GM08714 (cell line): ENCODE results near the gene LRRC8D.

ENCODE experiments used
- H3K4me3 ChIP-seq: fragments of 200-500 bp; sonication (Bioruptor generic); 2 replicates; pipeline ENCODE4 v1.5.1; 2014; ENCODE audit warnings: mild to moderate bottlenecking, low read length, inconsistent platforms
- ZNF274 ChIP-seq: IDR thresholded peaks from 2 replicates; pipeline ENCODE4 v1.6.1; 2012; ENCODE audit warnings: mild to moderate bottlenecking, low read depth, low read length

Gene LRRC8D

DNA sequence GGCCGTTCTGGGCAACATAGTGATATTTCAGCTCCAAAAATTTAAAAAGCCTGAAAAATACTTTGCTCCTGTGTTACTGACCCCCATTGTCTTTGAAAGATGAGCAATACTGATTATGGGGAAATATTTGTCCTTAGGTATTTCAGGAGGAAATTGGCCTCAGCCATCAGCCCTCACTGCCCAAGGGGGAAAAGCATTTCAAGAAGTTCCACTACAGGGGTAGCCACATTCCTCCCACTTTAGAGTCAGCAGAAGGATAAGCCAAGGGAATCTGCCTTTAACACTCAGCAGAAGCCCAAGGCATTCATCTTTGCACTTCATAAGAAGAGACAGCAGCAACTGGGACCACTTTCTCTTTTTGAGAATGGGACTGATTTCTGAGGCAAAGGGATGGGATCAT lies 133.6 kb downstream of the LRRC8D start:
- no peak for TF ChIP-seq ZNF274
- no peak overlapping the region for H3K4me3 ChIP-seq

DNA sequence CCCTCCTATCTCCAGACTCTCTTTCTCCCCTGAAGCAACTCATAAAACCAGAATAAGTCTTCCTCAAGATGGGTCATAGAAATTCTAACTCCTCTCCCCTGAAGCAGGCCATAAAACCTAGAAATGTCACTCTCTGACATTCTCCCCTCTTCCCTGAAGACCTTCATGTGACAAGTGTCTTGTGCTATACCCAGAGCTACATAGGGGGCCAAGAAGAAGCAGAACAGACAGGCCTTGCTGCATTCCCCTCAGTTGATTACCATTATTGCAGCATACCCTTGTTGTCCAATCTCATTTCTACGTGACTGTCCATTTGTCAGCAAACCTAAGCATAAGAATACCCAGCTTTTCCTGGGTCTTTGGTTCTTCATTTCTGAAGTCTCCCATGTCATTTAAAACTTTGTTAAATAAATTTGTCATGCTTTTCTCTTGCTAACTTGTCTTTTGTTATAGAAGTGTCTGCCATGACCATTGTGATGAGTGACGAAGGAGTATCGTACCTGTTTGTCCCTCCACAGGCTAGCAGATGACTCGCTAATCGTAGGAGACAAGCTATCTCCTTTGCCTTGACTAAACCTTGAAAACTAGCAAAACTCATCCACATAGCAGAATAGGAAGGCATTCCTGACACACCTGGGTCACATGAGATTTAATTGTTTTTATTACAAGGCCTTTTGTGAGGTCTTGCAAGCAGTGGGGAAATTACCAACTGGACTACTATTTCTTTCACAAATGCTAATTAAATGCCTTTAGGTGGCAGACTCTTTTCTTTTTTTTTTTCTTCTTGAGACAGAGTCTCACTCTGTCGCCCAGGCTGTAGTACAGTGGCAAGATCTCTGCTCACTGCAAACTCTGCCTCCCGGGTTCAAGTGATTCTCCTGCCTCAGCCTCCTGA lies 134.7 kb downstream of the LRRC8D start:
- no peak overlapping the region for H3K4me3 ChIP-seq
- no peak for TF ChIP-seq ZNF274

DNA sequence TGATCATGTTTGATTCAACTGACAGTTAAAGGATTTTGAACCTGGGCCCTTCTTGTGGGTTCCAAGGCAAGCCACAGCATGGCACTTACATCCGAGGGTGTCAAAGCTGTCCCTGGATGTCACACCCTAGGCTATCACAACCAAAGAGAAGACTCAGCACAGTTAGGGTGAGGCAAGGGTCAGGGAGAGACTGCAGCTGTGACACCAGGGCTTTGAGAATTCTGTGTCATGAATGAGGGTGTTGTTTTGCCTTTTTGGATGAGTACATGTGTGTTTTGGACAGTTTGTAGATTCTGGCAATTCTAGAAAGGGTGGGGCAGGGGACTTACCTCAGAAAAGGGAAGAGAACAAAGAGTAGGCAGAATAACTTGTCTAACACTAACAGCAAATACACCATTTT lies 136.3 kb downstream of the LRRC8D start:
- no peak for TF ChIP-seq ZNF274
- no peak overlapping the region for H3K4me3 ChIP-seq

GRCh38 chr1:89958851-89959654 lies 138.2 kb downstream of the LRRC8D start:
- TF ChIP-seq ZNF274, result no peak
- H3K4me3 ChIP-seq, result no peak overlapping the region

- no peak for TF ChIP-seq ZNF274
Observed at GRCh38 chr1:89959719-89960118, 138.9 kb downstream of the LRRC8D start.

GRCh38 chr1:89962024-89962741 lies 141.4 kb downstream of the LRRC8D start:
- TF ChIP-seq ZNF274, result no peak
- no peak overlapping the region for H3K4me3 ChIP-seq

More at GRCh38 chr1:89959719-89960118, 138.9 kb downstream of the LRRC8D start:
- no peak overlapping the region for H3K4me3 ChIP-seq

DNA sequence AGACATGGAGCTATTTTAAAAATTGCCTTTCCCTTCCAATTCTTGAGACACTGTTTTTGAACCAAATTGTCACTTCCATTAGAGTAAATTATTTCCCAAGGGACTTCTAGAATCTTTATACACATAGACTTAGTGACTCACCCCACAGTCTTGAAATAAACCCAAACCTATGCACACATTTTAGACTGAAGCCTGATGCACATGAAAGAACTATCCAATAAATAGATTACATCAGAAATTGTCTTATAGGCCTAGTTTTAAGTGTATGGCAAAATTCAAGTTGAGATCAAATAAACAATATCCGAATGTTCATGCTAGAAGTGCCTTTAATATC lies 141.9 kb downstream of the LRRC8D start:
- H3K4me3 ChIP-seq, result no peak overlapping the region
- TF ChIP-seq ZNF274, result no peak

- H3K4me3 ChIP-seq, result no peak overlapping the region
- TF ChIP-seq ZNF274, result no peak
Observed at GRCh38 chr1:89965193-89965768, 144.4 kb downstream of the LRRC8D start.

- H3K4me3 ChIP-seq, result no peak overlapping the region
- TF ChIP-seq ZNF274, result no peak
Observed at GRCh38 chr1:89966656-89967055, 145.8 kb downstream of the LRRC8D start.

- H3K4me3 ChIP-seq, result no peak overlapping the region
Observed at GRCh38 chr1:89971600-89971999, 150.8 kb downstream of the LRRC8D start.

DNA sequence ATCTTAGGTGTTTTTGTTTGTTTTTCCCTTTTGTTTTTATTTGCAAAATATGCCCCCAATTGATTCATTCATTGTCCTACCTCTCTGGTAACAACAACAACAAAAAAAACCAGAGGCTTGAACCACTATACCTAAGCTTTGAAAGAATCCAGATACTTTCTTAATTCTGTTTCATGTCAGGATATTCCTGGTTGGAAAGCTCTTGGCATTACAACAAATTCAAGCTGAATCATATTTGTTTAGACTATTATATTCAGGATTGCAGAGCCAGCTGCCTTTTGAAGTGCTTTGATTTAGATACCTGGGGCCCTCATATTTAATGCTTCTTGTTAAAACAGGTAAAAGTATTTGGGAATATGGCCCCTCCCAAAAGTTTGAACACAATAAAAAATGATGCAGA lies 151.2 kb downstream of the LRRC8D start:
- no peak for TF ChIP-seq ZNF274

More at GRCh38 chr1:89971600-89971999, 150.8 kb downstream of the LRRC8D start:
- TF ChIP-seq ZNF274, result no peak

DNA sequence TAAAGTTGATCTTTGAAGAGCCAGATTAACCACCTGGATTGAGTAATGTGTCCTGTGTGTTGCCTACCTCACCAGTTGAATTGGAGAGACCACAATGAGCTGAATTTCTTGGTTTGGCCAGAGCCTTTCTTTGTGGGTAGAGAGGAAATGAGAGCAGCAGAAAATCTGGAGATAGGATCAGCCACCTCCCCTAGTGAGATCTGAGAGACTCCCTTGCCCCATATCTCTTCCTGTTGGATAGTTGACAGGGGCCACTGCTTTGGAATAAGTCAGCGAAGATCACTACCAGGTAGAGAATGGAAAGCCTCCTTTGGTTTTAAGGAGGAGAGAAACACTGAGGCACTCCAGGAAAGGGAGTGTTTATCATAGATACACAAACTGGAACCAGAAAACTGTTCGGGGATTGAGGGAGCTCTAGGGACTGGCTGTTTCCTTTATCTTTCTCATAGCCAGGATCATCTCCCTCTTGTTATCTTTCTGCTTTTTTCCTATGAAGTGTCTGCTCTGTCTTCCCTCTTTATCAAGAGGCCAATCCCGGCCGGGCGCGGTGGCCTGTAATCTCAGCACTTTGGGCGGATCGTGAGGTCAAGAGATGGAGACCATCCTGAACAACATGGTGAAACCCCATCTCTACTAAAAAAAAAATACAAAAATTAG lies 152.8 kb downstream of the LRRC8D start:
- TF ChIP-seq ZNF274, result no peak

More for the DNA sequence above, 151.2 kb downstream of the LRRC8D start:
- no peak overlapping the region for H3K4me3 ChIP-seq

DNA sequence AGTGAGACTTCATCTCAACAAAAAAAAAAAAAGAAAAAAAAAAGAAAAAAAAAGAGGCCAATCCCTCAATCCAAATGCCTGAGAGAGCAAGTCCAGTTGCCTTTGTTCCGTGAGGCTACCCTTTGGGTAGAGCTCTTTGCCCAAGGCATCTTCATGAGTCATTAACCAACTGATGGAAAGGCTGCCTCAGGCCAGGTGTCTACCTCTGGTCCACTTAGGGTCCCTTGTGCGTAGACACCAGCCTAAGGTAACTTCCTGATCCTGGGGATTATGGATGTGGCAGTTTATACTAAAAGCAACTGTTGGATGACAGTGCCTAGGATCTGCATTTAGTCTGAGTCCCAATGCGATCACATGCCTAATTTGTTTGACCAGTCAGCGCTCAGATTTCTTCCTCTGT lies 153.4 kb downstream of the LRRC8D start:
- TF ChIP-seq ZNF274, result no peak
- no peak overlapping the region for H3K4me3 ChIP-seq

More for the DNA sequence above, 152.8 kb downstream of the LRRC8D start:
- H3K4me3 ChIP-seq, result no peak overlapping the region
